GM12872 (cell line): ENCODE data around the gene SAMM50.

ENCODE experiments used
- CTCF ChIP-seq: IDR thresholded peaks from 3 replicates; pipeline ENCODE4 v1.5.1; 2011; ENCODE audit warnings: low read depth, mild to moderate bottlenecking, low read length, moderate library complexity; ENCODE audit not compliant: insufficient read depth

The SAMM50 gene

GRCh38 chr22:44023404-44024287 is 68.4 kb downstream of the SAMM50 start:
- no peak for TF ChIP-seq CTCF

DNA sequence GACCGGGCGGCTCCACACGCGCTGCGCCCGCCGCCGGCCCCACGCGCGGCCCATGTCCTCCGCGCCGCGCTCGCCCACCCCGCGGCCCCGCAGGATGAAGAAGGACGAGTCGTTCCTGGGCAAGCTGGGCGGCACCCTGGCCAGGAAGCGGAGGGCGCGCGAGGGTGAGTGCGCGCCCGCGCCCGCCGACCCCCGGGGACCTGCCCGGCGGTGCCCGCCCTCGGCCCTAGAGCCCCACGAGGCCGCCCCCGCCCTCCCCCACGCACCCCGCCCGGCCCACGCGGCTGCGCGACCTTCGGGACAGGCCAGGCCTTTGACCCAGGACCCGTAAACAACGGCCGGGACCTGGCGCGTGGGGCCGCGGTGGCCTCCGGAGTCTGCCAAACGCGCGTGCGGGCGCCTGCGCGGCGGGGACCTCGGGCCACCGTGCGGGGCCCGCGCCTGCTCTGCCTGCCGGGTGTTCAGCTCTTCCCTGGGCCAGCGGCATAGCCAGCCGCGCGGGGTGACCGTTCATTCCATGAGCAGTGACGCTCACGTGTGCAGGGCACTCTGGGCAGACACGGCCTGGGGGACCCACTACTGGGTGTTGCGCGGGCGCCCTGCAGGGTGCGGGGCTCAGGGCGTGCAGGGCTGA is 69.2 kb downstream of the SAMM50 start, which contains the start of gene PARVB:
PARVB (plus strand) TSS at position 15 of the 634 bp plus-strand sequence; CDS start at position 53, 38 bp downstream.
- TF ChIP-seq CTCF, result no peak

DNA sequence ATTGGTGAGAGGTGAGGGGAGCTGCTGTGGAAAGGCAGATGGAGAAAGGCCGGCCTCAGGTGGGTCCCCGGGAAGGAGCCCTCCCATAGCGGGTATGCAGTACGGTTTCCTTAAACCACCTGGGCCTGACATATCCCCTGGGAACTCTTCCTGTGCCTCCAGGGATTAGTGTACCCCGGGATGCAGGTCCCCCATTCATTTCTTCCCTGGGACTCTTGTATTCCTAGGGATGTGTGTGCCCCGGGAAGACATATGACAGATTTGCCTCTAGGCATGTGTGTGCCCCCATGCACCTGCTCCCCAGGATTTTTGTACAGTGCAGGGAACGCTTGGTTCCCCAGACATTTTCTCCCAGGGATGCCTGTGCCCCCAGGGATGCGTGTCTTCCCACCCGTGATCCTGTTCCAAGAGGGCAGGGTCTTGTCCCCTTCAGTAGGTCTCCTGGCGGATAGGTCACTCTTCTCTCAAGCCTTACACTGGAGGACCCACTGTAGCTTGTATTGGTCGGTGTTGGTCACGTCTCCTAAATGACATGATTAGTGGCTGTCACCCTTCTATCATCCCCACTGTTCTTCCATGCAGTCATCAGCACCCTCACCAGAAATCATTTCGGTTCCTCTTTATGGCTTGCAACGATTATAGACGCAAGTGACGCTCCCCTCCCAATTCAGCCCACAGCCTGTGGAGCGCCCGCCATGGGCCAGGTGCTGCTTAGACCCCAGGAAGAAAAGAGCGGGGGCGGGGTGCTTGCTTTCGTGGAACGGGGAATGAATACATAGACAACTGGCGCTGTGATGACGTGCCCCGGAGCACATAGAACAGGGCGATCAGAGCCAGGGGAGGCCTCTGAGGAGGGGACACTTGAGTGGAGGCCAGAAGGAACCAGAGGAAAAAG is 70.2 kb downstream of the SAMM50 start:
- no peak for TF ChIP-seq CTCF

DNA sequence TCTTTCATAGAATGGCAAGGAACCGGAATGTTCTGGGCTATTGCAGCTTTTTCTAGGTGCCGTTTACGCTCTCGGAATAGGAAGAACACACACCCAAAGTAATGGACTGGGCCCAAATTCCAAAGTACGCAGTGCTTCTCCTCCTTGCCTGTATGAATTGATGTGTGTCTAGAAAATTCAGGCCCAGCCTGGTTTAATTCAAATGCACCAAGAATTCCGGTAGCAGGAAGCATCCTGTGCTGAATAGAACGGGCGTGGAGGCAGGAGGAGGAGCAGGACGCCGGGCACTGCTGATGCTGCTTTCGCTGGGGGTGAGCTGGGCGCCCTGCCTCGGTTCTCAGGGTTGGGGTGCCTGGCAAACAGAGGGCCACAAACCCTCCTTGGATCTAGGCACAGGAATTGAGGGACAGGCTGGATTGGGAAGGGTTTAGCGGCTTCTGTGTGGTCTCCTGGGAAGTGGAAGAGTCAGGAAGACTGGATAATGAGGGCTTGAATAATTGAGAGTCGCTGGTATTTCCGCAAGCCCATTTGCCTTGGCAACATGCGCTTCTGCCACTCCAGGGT is 70.9 kb downstream of the SAMM50 start:
- no peak for TF ChIP-seq CTCF

DNA sequence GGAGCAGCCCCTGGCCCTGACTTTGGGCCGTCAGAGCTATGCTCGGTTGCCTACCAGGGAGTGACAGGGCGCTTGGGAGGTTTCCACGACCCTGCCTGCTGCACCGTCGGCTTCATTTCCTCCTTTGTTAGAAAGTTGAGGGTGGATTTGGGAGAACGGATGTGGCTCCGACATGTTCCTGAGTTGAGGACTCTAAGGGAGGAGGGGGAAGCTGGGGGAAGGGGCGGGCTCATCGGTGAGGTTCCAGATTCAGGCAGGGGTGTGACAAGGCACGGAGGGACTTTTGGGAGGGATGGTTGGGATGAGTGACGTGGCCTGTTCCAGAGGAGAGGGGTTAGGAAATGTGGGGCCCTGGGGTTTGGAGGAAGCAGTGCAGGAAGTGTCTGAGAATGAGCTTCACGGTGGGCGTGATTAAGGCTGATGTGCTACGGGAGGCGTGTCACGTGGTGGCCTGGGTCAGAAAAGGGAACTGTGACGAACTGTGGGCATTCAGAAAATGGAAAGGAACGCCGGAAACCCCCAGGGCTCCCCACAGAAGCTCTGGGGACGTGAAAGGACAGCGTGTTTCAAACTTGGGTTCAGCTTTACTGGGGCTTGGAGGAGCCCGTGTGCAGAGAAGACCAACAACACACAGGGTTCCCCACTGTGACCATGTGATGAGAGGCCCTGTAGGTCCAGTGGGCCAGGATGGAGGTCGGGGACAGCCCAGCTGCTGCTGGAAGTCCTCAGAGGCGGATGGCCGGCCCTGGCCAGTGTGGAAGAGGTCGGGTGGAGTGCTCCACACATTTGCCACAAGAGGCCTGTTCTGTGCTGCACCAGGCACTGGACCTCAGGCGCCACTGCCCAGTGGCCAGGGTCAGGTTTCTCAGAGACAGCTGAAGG is 71.6 kb downstream of the SAMM50 start:
- no peak for TF ChIP-seq CTCF

DNA sequence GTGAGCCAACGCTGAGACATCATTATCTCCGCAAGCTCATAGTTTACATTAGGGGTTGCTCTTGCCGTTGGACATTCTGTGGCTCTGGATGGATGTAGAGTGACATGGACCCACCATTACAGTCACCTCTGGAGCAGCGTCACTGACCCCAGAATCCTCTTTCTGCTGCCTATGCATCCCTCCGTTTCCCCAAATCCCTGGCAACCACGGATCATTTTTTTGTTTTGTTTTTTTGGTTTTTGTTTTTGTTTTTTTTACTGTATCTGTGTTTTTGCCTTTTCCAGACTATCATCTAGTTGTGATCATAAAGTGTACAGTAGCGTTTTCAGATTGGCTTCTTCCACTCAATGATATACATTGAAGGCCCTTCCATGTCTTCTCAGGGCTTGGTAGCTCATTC is 72.8 kb downstream of the SAMM50 start:
- TF ChIP-seq CTCF, result no peak
